ENCODE results near the gene HLCS. TPM values are rescaled to one million over a fixed set of nuclear protein-coding genes. Genes with fewer than 3 reads are reported as not detected.
"Not testable (repeated sequence)": the region's sequence is repeated elsewhere in the genome, so short reads cannot be mapped to it uniquely, and the experiment has no call there.

Gene HLCS
- total RNA-seq, 2 experiments from 2014 or later = 14.3 to 15.0 TPM

GRCh38 chr21:36816561-36817130, 149.8 kb downstream of the HLCS start:
- no peak for DNase-seq
- ChIA-PET POLR2A (no interaction called here), CTCF (interaction anchor here (1.1 to 1.2 kb wide), 2 partner anchors 9 to 39 kb away, joined by 3 to 4 read pairs; no protein-coding TSS in a partner anchor)
- no peak overlapping the region for H3K4me3 Mint-ChIP-seq
- no peaks in the 10 kb centered on the region for H3K27me3 Mint-ChIP-seq
- no peak overlapping the region for H3K27ac Mint-ChIP-seq
- ATAC-seq = peak; percentile 39
- peaks cover 2% of the 10 kb centered on the region for H3K36me3 Mint-ChIP-seq (ENCODE audit: low read depth)
- intact Hi-C loops (cut with DNase I, micrococcal nuclease) = no loop called here
- no peaks in the 10 kb centered on the region for H3K4me1 Mint-ChIP-seq
- H3K9me3 Mint-ChIP-seq (ENCODE audit: low read depth) = no peaks in the 10 kb centered on the region

GRCh38 chr21:36816026-36816425, 150.4 kb downstream of the HLCS start:
- POLR2A ChIA-PET; H3K27me3 Mint-ChIP-seq; H3K4me3 Mint-ChIP-seq; H3K27ac Mint-ChIP-seq; DNase-seq; intact Hi-C loops (cut with DNase I, micrococcal nuclease); H3K9me3 Mint-ChIP-seq (ENCODE audit: low read depth); H3K4me1 Mint-ChIP-seq; ATAC-seq; H3K36me3 Mint-ChIP-seq (ENCODE audit: low read depth): not testable (repeated sequence)
- CTCF ChIA-PET = interaction anchor here (1.1 to 1.2 kb wide), 2 partner anchors 8 to 39 kb away, joined by 3 to 4 read pairs; no protein-coding TSS in a partner anchor

- Mint-ChIP-seq H3K4me3 (no peak overlapping the region), H3K4me1 (no peaks in the 10 kb centered on the region), H3K9me3 (ENCODE audit: low read depth) (no peaks in the 10 kb centered on the region), H3K27ac (no peak overlapping the region), H3K27me3 (no peaks in the 10 kb centered on the region), H3K36me3 (ENCODE audit: low read depth) (no peaks in the 10 kb centered on the region)
- ChIA-PET POLR2A (no interaction called here), CTCF (no interaction called here)
- ATAC-seq (no peak), DNase-seq (no peak)
- intact Hi-C loops (cut with DNase I, micrococcal nuclease) = no loop called here
Observed at GRCh38 chr21:36815284-36815683, 151.2 kb downstream of the HLCS start.

- H3K4me1 Mint-ChIP-seq = no peaks in the 10 kb centered on the region
- intact Hi-C loops (cut with DNase I, micrococcal nuclease) = no loop called here
- no peak overlapping the region for H3K27ac Mint-ChIP-seq
- no peak overlapping the region for H3K4me3 Mint-ChIP-seq
- H3K27me3 Mint-ChIP-seq = no peaks in the 10 kb centered on the region
- ChIA-PET POLR2A (no interaction called here), CTCF (no interaction called here)
- ATAC-seq (no peak), DNase-seq (no peak)
- H3K9me3 Mint-ChIP-seq (ENCODE audit: low read depth) = no peaks in the 10 kb centered on the region
- H3K36me3 Mint-ChIP-seq (ENCODE audit: low read depth) = no peaks in the 10 kb centered on the region
Observed at GRCh38 chr21:36813052-36813451, 153.4 kb downstream of the HLCS start.

- no peak for ATAC-seq
Observed at GRCh38 chr21:36811762-36812161, 154.7 kb downstream of the HLCS start.

GRCh38 chr21:36810443-36810842, 156.0 kb downstream of the HLCS start:
- ChIA-PET POLR2A (no interaction called here), CTCF (interaction anchor here (0.6 to 1.7 kb wide), 5 partner anchors 10 to 222 kb away, joined by 3 to 7 read pairs (median 4); no protein-coding TSS in a partner anchor)
- Mint-ChIP-seq H3K9me3 (ENCODE audit: low read depth) (no peaks in the 10 kb centered on the region), H3K27me3 (no peaks in the 10 kb centered on the region), H3K36me3 (ENCODE audit: low read depth) (peaks cover 7% of the 10 kb centered on the region), H3K4me1 (no peaks in the 10 kb centered on the region), H3K4me3 (no peak overlapping the region), H3K27ac (no peak overlapping the region)
- intact Hi-C loops (cut with DNase I, micrococcal nuclease) = no loop called here
- ATAC-seq (no peak), DNase-seq (no peak)

More at GRCh38 chr21:36811762-36812161, 154.7 kb downstream of the HLCS start:
- CTCF ChIA-PET = interaction anchor here (0.8 to 1.5 kb wide), 2 partner anchors 36 to 181 kb away, joined by 3 to 6 read pairs; no protein-coding TSS in a partner anchor
- Mint-ChIP-seq H3K4me3 (no peak overlapping the region), H3K4me1 (no peaks in the 10 kb centered on the region), H3K27ac (no peak overlapping the region), H3K36me3 (ENCODE audit: low read depth) (no peaks in the 10 kb centered on the region), H3K27me3 (no peaks in the 10 kb centered on the region), H3K9me3 (ENCODE audit: low read depth) (no peaks in the 10 kb centered on the region)
- intact Hi-C loops (cut with DNase I, micrococcal nuclease) = no loop called here
- POLR2A ChIA-PET = interaction anchor here (0.7 kb wide), 1 partner anchor 189 kb away, joined by 3 read pairs; no protein-coding TSS in a partner anchor
- no peak for DNase-seq

- H3K4me3 Mint-ChIP-seq = no peak overlapping the region
- H3K4me1 Mint-ChIP-seq = no peaks in the 10 kb centered on the region
- no peaks in the 10 kb centered on the region for H3K27me3 Mint-ChIP-seq
- ChIA-PET CTCF (interaction anchor here (0.7 kb wide), 1 partner anchor 9 kb away, joined by 3 read pairs; no protein-coding TSS in a partner anchor), POLR2A (interaction anchor here (0.6 kb wide), 1 partner anchor 204 kb away, joined by 3 read pairs; no protein-coding TSS in a partner anchor)
- intact Hi-C loops (cut with DNase I, micrococcal nuclease) = loop anchor here in 1 of 2 experiments (5.0 kb wide), 1 partner anchor 50 kb away; no protein-coding TSS in a partner anchor
- H3K9me3 Mint-ChIP-seq (ENCODE audit: low read depth) = no peaks in the 10 kb centered on the region
- no peak overlapping the region for H3K27ac Mint-ChIP-seq
- ATAC-seq = no peak
- DNase-seq = no peak
- peaks cover 9% of the 10 kb centered on the region for H3K36me3 Mint-ChIP-seq (ENCODE audit: low read depth)
Observed at GRCh38 chr21:36807422-36807928, 159.0 kb downstream of the HLCS start.

- POLR2A ChIA-PET = no interaction called here
- intact Hi-C loops (cut with DNase I, micrococcal nuclease) = loop anchor here in 1 of 2 experiments (5.0 kb wide), 1 partner anchor 49 kb away; no protein-coding TSS in a partner anchor
Observed at GRCh38 chr21:36806103-36806502, 160.4 kb downstream of the HLCS start.

GRCh38 chr21:36804874-36805611, 161.4 kb downstream of the HLCS start:
- no peak for ATAC-seq
- intact Hi-C loops (cut with DNase I, micrococcal nuclease) = loop anchor here in 1 of 2 experiments (5.0 kb wide), 1 partner anchor 48 kb away; no protein-coding TSS in a partner anchor
- CTCF ChIA-PET = interaction anchor here (0.6 kb wide), 3 partner anchors 21 to 652 kb away, joined by 3 to 4 read pairs (median 3); no protein-coding TSS in a partner anchor

More at GRCh38 chr21:36806103-36806502, 160.4 kb downstream of the HLCS start:
- DNase-seq (peak; percentile 11), ATAC-seq (peak; percentile 30)
- Mint-ChIP-seq H3K27ac (no peak overlapping the region), H3K36me3 (ENCODE audit: low read depth) (peaks cover 12% of the 10 kb centered on the region), H3K4me1 (no peaks in the 10 kb centered on the region), H3K4me3 (no peak overlapping the region), H3K9me3 (ENCODE audit: low read depth) (peaks cover 2% of the 10 kb centered on the region), H3K27me3 (no peaks in the 10 kb centered on the region)
- CTCF ChIA-PET = interaction anchor here (0.5 kb wide), 1 partner anchor 25 kb away, joined by 3 read pairs; no protein-coding TSS in a partner anchor

GRCh38 chr21:36803816-36804439, 162.5 kb downstream of the HLCS start:
- ATAC-seq = no peak
- Mint-ChIP-seq H3K4me3 (no peak overlapping the region), H3K9me3 (ENCODE audit: low read depth) (peaks cover 8% of the 10 kb centered on the region), H3K36me3 (ENCODE audit: low read depth) (peaks cover 16% of the 10 kb centered on the region), H3K4me1 (no peaks in the 10 kb centered on the region), H3K27ac (no peak overlapping the region), H3K27me3 (no peaks in the 10 kb centered on the region)
- CTCF ChIA-PET = interaction anchor here (0.6 kb wide), 3 partner anchors 67 to 651 kb away, joined by 3 to 4 read pairs (median 3); no protein-coding TSS in a partner anchor
- POLR2A ChIA-PET = no interaction called here
- DNase-seq = no peak
- intact Hi-C loops (cut with DNase I, micrococcal nuclease) = no loop called here

More at GRCh38 chr21:36804874-36805611, 161.4 kb downstream of the HLCS start:
- Mint-ChIP-seq H3K36me3 (ENCODE audit: low read depth) (peaks cover 12% of the 10 kb centered on the region), H3K27ac (no peak overlapping the region), H3K4me1 (no peaks in the 10 kb centered on the region), H3K4me3 (no peak overlapping the region), H3K27me3 (no peaks in the 10 kb centered on the region), H3K9me3 (ENCODE audit: low read depth) (peaks cover 2% of the 10 kb centered on the region)
- POLR2A ChIA-PET = no interaction called here
- no peak for DNase-seq

- Mint-ChIP-seq H3K36me3 (ENCODE audit: low read depth) (peaks cover 16% of the 10 kb centered on the region), H3K27ac (no peak overlapping the region), H3K27me3 (no peaks in the 10 kb centered on the region), H3K9me3 (ENCODE audit: low read depth) (peaks cover 10% of the 10 kb centered on the region), H3K4me1 (no peaks in the 10 kb centered on the region), H3K4me3 (no peak overlapping the region)
- DNase-seq (no peak), ATAC-seq (no peak)
- CTCF ChIA-PET = interaction anchor here (0.5 to 0.6 kb wide), 2 partner anchors 66 to 562 kb away, joined by 3 read pairs; no protein-coding TSS in a partner anchor
- POLR2A ChIA-PET = no interaction called here
- intact Hi-C loops (cut with DNase I, micrococcal nuclease) = no loop called here
Observed at GRCh38 chr21:36803051-36803645, 163.3 kb downstream of the HLCS start.
